ENCODE results near the gene GSE1.

GRCh38 chr16:85588562-85589503 lies 24.3 kb upstream of the GSE1 start:
- TF ChIP-seq CTCF (conservative IDR thresholded peaks at IDR 0.05): no peak
- TF ChIP-seq ZFX (IDR thresholded peaks at IDR 0.05): no peak

Data from C4-2B (cell line).